ENCODE data around the gene CDIP1. TPM values are rescaled to one million over a fixed set of nuclear protein-coding genes. Genes with fewer than 3 reads are reported as not detected.

The CDIP1 gene
- total RNA-seq, 4 donors from 2014 or later, result 9.9 to 18.4 (median 15.0) TPM

DNA sequence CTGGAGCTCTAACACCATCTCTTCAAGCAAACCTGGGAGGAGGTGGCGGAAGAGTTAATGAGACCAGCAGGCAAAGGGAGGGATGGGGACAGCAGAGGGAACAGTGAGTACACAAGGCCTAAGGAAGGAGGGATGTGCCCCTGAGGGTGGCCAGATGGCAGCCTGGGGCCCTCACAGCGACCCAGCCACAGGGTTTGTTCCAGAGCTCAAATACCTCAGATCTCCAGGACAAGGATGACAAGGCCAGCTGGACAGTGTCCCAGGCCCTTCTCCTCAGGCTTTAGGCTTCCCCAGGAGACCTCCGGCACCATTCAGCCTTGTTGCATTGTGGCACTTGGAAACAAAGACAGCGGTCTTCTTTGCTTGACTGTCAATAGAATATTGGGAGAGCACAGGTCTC, 14.9 kb downstream of the CDIP1 start:
- 92% methylated on average over 4 of the region's 4 CpGs for WGBS, 2 donors
- intact Hi-C loops (cut with DNase I; ENCODE audit: low total_unique reads), result no loop called here
- TF ChIP-seq, protein P1, sequence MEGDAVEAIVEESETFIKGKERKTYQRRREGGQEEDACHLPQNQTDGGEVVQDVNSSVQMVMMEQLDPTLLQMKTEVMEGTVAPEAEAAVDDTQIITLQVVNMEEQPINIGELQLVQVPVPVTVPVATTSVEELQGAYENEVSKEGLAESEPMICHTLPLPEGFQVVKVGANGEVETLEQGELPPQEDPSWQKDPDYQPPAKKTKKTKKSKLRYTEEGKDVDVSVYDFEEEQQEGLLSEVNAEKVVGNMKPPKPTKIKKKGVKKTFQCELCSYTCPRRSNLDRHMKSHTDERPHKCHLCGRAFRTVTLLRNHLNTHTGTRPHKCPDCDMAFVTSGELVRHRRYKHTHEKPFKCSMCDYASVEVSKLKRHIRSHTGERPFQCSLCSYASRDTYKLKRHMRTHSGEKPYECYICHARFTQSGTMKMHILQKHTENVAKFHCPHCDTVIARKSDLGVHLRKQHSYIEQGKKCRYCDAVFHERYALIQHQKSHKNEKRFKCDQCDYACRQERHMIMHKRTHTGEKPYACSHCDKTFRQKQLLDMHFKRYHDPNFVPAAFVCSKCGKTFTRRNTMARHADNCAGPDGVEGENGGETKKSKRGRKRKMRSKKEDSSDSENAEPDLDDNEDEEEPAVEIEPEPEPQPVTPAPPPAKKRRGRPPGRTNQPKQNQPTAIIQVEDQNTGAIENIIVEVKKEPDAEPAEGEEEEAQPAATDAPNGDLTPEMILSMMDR (IDR thresholded peaks at IDR 0.05), result no peak
- TF ChIP-seq POLR2A (IDR thresholded peaks at IDR 0.05), result no peak
- no peak for DNase-seq (ENCODE audit: low spot score in 2 of 2)
- no peak overlapping the region for H3K4me3 ChIP-seq (ENCODE audit: low read depth, poor library complexity, severe bottlenecking)

DNA sequence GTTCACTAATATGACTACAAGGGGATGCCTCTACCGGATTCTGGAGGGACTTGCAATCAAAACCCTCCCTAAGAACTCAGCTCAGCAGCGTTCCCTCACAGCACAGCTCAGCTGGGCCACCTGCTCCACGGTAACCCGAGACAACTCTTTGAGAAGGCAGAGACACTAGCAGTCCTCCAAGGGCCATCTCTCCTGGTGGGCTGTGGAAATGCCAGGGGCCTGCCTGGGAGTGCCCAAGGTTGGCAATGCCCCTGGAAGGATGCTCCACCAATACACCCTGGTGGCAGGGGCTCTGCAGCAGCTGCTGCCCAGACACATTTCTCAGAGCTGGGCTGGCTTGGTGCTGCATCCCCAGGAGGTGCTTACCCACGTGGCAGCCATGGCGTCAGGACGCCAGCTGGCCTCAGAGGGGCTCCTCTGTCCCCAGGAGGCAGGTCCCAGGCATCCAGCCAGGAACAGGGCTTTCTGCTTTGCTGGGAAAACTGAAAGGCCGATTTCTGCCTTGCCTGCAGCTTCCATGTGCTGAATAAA, 16.5 kb downstream of the CDIP1 start:
- H3K4me3 ChIP-seq (ENCODE audit: low read depth, poor library complexity, severe bottlenecking), result no peak overlapping the region
- no peak for DNase-seq (ENCODE audit: low spot score in 2 of 2)
- 48 to 54% methylated on average over 8 of the region's 8 CpGs for WGBS, 2 donors
- intact Hi-C loops (cut with DNase I; ENCODE audit: low total_unique reads), result no loop called here
- TF ChIP-seq, protein P1 (IDR thresholded peaks at IDR 0.05), result no peak

DNA sequence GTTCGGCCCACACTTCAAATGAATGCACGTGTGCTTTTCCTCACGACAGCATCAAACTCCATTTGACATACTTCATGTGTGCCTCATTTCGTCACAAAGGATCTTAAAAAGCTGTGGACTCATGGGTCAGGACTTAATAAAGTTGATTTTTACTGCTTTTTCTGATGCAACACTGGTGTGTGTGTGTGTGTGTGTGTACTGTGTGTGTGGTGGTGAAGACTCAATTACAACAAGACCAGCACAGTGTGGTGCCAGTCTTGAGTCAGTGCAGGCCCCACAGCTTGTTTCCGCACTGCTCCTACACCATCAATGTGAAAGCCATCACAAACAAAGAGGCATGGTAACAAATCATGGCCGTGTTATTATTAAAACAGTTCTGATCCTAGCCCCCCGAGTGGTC, 17.7 kb downstream of the CDIP1 start:
- DNase-seq (ENCODE audit: low spot score in 2 of 2), result no peak
- intact Hi-C loops (cut with DNase I; ENCODE audit: low total_unique reads), result no loop called here
- 78 to 90% methylated on average over 7 of the region's 7 CpGs for WGBS, 2 donors
- no peak for TF ChIP-seq POLR2A (IDR thresholded peaks at IDR 0.05)
- TF ChIP-seq, protein P1 (IDR thresholded peaks at IDR 0.05), result no peak
- no peak overlapping the region for H3K4me3 ChIP-seq (ENCODE audit: low read depth, poor library complexity, severe bottlenecking)

DNA sequence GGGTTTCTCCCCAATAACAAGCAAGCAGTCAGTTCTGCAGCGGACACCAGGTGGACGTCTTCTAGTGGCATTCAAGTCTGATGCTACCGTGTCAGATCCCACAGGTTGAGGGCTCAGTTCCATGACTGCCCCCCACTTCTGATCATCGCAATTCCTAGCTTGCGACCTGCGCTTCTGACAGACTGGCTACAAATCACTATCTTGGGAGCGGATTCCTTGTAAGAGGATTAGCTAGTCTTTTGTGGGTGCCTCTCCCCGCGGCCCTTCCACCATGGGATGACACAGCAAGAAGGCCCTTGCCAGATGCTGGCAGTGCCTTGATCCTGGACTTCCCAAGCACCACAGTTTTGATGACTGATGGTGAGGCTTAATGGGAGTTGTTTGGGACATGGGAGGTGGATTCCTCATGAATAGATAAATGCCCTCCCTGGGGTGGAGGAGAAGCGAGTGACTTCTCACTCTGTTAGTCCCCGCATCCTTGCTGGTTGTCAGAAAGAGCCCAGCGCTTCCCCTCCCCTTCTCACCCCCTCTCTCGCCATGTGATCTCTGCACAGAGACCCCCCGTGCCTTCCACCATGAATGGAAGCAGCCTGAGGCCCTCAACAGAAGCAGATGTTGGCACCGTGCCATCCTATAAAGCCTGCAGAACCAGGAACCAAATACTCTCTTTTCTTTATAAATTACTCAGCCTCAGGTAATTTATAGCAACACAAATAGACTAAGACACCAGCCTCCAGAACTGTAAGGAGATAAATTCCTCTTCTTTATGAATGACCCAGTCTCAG, 19.1 kb downstream of the CDIP1 start:
- TF ChIP-seq, protein P1 (IDR thresholded peaks at IDR 0.05), result no peak
- no peak for TF ChIP-seq POLR2A (IDR thresholded peaks at IDR 0.05)

DNA sequence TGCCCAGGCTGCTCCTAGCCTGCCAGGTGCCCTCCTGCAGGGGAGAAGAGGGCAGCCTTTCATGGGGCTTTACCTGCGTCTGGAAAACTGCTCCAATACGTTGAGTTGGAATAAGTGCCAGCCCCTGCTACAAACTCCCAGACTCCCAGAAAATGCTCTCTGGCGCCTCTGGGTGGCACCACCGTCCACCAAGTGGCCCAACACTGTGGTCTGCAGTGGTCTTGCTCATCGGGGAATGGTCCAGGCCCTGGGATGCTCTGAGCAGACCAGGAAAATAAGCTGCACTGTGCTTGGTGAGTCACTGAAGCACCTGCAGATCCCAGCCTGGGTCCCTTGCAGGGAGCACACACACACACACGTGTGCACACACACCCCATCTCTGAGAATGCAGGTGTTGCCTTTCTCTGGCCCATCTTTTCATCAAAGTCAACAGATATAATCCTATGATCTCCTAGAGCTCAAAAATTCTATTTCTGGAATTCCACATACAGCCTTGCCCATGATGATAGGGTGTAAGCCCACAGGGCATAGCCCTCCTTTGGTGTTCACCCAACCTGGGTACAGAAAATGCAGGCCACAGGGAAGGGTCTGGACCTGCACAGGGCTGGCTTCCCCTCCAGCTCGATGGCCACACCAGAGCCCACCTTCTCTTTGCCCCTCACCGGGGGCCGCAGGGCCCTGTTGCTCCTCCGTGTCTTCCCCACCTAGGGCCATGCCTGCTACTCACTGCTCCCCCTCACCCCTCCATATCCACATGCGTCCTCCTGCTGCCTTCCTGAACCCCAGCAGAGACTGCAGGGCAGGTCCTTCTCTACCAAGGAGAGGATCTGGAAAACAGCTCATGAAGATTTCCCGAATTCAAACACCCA, 20.5 kb downstream of the CDIP1 start:
- 64 to 66% methylated on average over 12 of the region's 12 CpGs for WGBS, 2 donors
- TF ChIP-seq, protein P1 (IDR thresholded peaks at IDR 0.05), result no peak
- no peak for TF ChIP-seq POLR2A (IDR thresholded peaks at IDR 0.05)
- no peak overlapping the region for H3K4me3 ChIP-seq (ENCODE audit: low read depth, poor library complexity, severe bottlenecking)
- no peak for DNase-seq (ENCODE audit: low spot score in 2 of 2)
- intact Hi-C loops (cut with DNase I; ENCODE audit: low total_unique reads), result no loop called here

More for the DNA sequence above, 19.1 kb downstream of the CDIP1 start:
- intact Hi-C loops (cut with DNase I; ENCODE audit: low total_unique reads), result no loop called here
- no peak for DNase-seq (ENCODE audit: low spot score in 2 of 2)
- WGBS, 2 donors, result 79 to 84% methylated on average over 15 of the region's 15 CpGs
- H3K4me3 ChIP-seq (ENCODE audit: low read depth, poor library complexity, severe bottlenecking), result no peak overlapping the region
